Fibroblast of villous mesenchyme (primary cell): Measurements from ENCODE around the gene LARP4B. TPM values are rescaled to one million over a fixed set of nuclear protein-coding genes. Genes with fewer than 3 reads are reported as not detected.

Source experiments
- DNase-seq: peaks from one replicate; pipeline ENCODE4 v3.0.0-alpha.2; 2010; ENCODE audit warnings: low read depth
- H3K4me3 ChIP-seq: 2 replicates; pipeline ENCODE4 v1.5.1; 2011; ENCODE audit warnings: low read depth, mild to moderate bottlenecking, low read length
- CTCF ChIP-seq: IDR thresholded peaks from 2 replicates; pipeline ENCODE4 v1.5.1; 2012; ENCODE audit warnings: low read depth, mild to moderate bottlenecking, low read length; ENCODE audit not compliant: insufficient read depth
- total RNA-seq: library from RNA; depleted of rRNA; stranded (reverse); fragments of >200 nt; gene quantifications from 2 replicates; pipeline ENCODE4 v1.2.3, GENCODE V29; 2012

LARP4B gene
- total RNA-seq, 1 donor: 57.4 TPM

- DNase-seq: no peak
- no peak for TF ChIP-seq CTCF
- no peak overlapping the region for H3K4me3 ChIP-seq
These were observed 60.8 kb downstream of the LARP4B start for GRCh38 chr10:870564-871166.

GRCh38 chr10:869171-869570 lies 62.3 kb downstream of the LARP4B start:
- no peak for TF ChIP-seq CTCF
- H3K4me3 ChIP-seq: no peak overlapping the region
- no peak for DNase-seq

- no peak overlapping the region for H3K4me3 ChIP-seq
- no peak for DNase-seq
- TF ChIP-seq CTCF: no peak
These were observed 63.7 kb downstream of the LARP4B start for GRCh38 chr10:867807-868206.

GRCh38 chr10:866577-866941 lies 64.9 kb downstream of the LARP4B start:
- H3K4me3 ChIP-seq: no peak overlapping the region
- DNase-seq: no peak
- no peak for TF ChIP-seq CTCF

- TF ChIP-seq CTCF: no peak
- H3K4me3 ChIP-seq: no peak overlapping the region
- no peak for DNase-seq
These were observed 65.5 kb downstream of the LARP4B start for GRCh38 chr10:865924-866576.

- TF ChIP-seq CTCF: no peak
- no peak overlapping the region for H3K4me3 ChIP-seq
- DNase-seq: no peak
These were observed 66.2 kb downstream of the LARP4B start for GRCh38 chr10:865257-865656.

GRCh38 chr10:860519-860918 lies 71.0 kb downstream of the LARP4B start:
- no peak for TF ChIP-seq CTCF
- DNase-seq: no peak
- no peak overlapping the region for H3K4me3 ChIP-seq
